Keratinocyte (primary cell): ENCODE measurements around the gene PRKCI. TPM values are rescaled to one million over a fixed set of nuclear protein-coding genes. Genes with fewer than 3 reads are reported as not detected.

Experiments used
- DNase-seq: peaks from one replicate; pipeline ENCODE4 v3.0.0-alpha.2; 2011; ENCODE audit warnings: low read depth, missing footprints, low spot score
- FAIRE-seq: peaks from 2 replicates; lab custom pipeline; 2011; peaks lifted over from hg19 to GRCh38; lab: Jason Lieb, UNC
- H2AFZ ChIP-seq: 2 replicates; pipeline ENCODE4 v1.6.0; 2012; ENCODE audit warnings: low read length, control low read depth, inconsistent platforms; ENCODE audit not compliant: control insufficient read depth
- H3K27ac ChIP-seq: 2 replicates; pipeline ENCODE4 v1.5.1; 2011; ENCODE audit warnings: low read length; ENCODE audit not compliant: control insufficient read depth, insufficient read depth
- H3K27me3 ChIP-seq: 3 replicates; pipeline ENCODE4 v1.6.0; 2011; ENCODE audit warnings: low read length; ENCODE audit not compliant: control insufficient read depth, insufficient read depth; ENCODE audit errors: extremely low read depth
- H3K36me3 ChIP-seq, 2 experiments: 2 replicates in 1 of 2; 3 replicates in 1 of 2; pipeline ENCODE4 v1.5.1; 2011; ENCODE audit warnings: low read length in 2 of 2, mild to moderate bottlenecking in 1 of 2; ENCODE audit not compliant: control insufficient read depth in 2 of 2, insufficient read depth in 2 of 2; ENCODE audit errors: extremely low read depth in 1 of 2
- H3K4me1 ChIP-seq: 3 replicates; pipeline ENCODE4 v1.5.1; 2011; ENCODE audit warnings: low read length; ENCODE audit not compliant: control insufficient read depth, insufficient read depth; ENCODE audit errors: extremely low read depth
- H3K4me2 ChIP-seq: 3 replicates; pipeline ENCODE4 v1.6.0; 2011; ENCODE audit warnings: low read depth, low read length; ENCODE audit not compliant: control insufficient read depth, insufficient read depth; ENCODE audit errors: extremely low read depth
- H3K4me3 ChIP-seq, 3 experiments: fragments of 200-600 bp in 1 of 3; sonication (generic) in 1 of 3; 2 replicates in 2 of 3; 3 replicates in 1 of 3; pipeline ENCODE4 v1.5.1; 2011 to 2016; ENCODE audit warnings: low read length in 3 of 3, mild to moderate bottlenecking in 3 of 3, control low read depth in 2 of 3, inconsistent platforms in 1 of 3, low read depth in 1 of 3, mixed read lengths in 1 of 3, mixed run types in 1 of 3, moderate library complexity in 1 of 3; ENCODE audit not compliant: control insufficient read depth in 2 of 3, insufficient read depth in 2 of 3; ENCODE audit errors: extremely low read depth in 1 of 3
- H3K79me2 ChIP-seq: 2 replicates; pipeline ENCODE4 v1.6.0; 2012; ENCODE audit warnings: low read length; ENCODE audit not compliant: control insufficient read depth, insufficient read depth
- H3K9ac ChIP-seq: 3 replicates; pipeline ENCODE4 v1.6.0; 2011; ENCODE audit warnings: low read length; ENCODE audit not compliant: control insufficient read depth, insufficient read depth; ENCODE audit errors: extremely low read depth
- H3K9me1 ChIP-seq: 3 replicates; pipeline ENCODE4 v1.6.0; 2011; ENCODE audit warnings: low read length; ENCODE audit not compliant: control insufficient read depth, insufficient read depth; ENCODE audit errors: extremely low read depth
- H3K9me3 ChIP-seq: 2 replicates; pipeline ENCODE4 v1.5.1; 2012; ENCODE audit warnings: low read depth, low read length; ENCODE audit not compliant: control insufficient read depth
- H4K20me1 ChIP-seq: 3 replicates; pipeline ENCODE4 v1.6.0; 2011; ENCODE audit warnings: low read length; ENCODE audit not compliant: control insufficient read depth, insufficient read depth; ENCODE audit errors: extremely low read depth
- CTCF ChIP-seq, 3 experiments: IDR thresholded peaks in 1 of 3; conservative IDR thresholded peaks in 1 of 3; optimal IDR thresholded peaks in 1 of 3; 2 replicates in 2 of 3; 3 replicates in 1 of 3; pipeline versions ENCODE3 to v1.5.1; 2011; ENCODE audit warnings: low read length in 3 of 3, mild to moderate bottlenecking in 3 of 3, moderate library complexity in 2 of 3, control low read depth in 1 of 3, inconsistent platforms in 1 of 3; ENCODE audit not compliant: insufficient read depth in 2 of 3; ENCODE audit errors: extremely low read depth in 1 of 3
- EZH2 ChIP-seq: IDR thresholded peaks from one replicate; pipeline ENCODE4 v1.6.1; 2012; ENCODE audit warnings: inconsistent platforms, mild to moderate bottlenecking, low read length, moderate library complexity
- dilution Hi-C: fragments of 300-500 bp; cut with MboI; formaldehyde crosslinking; loops from one replicate; pipeline ENCODE4 v1.7.0; 2020; ENCODE audit warnings: low sequenced_read_pairs; ENCODE audit not compliant: extremely low pct_ligation_motif_present
- polyA plus RNA-seq, 5 experiments: library from polyadenylated mRNA; depleted of rRNA in 3 of 5; stranded (reverse) in 3 of 5; stranded (forward) in 1 of 5; unstranded in 1 of 5; fragments of >200 nt; gene quantifications; 1 replicate in 1 of 5; 2 replicates in 3 of 5; 3 replicates in 1 of 5; pipeline versions ENCODE4 v1.2.1 to v1.2.3, GENCODE V29; 2011 to 2012; ENCODE audit warnings: missing spikeins in 2 of 5, low read depth in 1 of 5, low replicate concordance in 1 of 5

The PRKCI gene
- polyA plus RNA-seq, 1 donor (not counting 4 experiments of a cell fraction or from before 2014, with no cell fraction given): 53.5 TPM

GRCh38 chr3:170196833-170197232 lies 25.4 kb upstream of the PRKCI start:
- H3K9me3 ChIP-seq: no peaks in the 10 kb centered on the region
- FAIRE-seq (peak; percentile 71), DNase-seq (no peak)
- no peak overlapping the region for H3K9ac ChIP-seq
- H3K4me1 ChIP-seq: peaks cover 8% of the 10 kb centered on the region
- no peaks in the 10 kb centered on the region for H3K36me3 ChIP-seq
- H3K27ac ChIP-seq: no peak overlapping the region
- H3K27me3 ChIP-seq: no peaks in the 10 kb centered on the region
- no peak overlapping the region for H2AFZ ChIP-seq
- no peaks in the 10 kb centered on the region for H3K79me2 ChIP-seq
- no peaks in the 10 kb centered on the region for H3K9me1 ChIP-seq
- H4K20me1 ChIP-seq: no peaks in the 10 kb centered on the region
- no peak overlapping the region for H3K4me3 ChIP-seq
- H3K4me2 ChIP-seq: no peak overlapping the region
- no peak for TF ChIP-seq CTCF (optimal IDR thresholded peaks at IDR 0.05 in 1 of 3, IDR thresholded peaks at IDR 0.05 in 1 of 3, conservative IDR thresholded peaks at IDR 0.05 in 1 of 3; ENCODE audit: extremely low read depth in 1 of 3, insufficient read depth in 2 of 3, low read length in 3 of 3)
- TF ChIP-seq EZH2: no peak
- dilution Hi-C loops: no loop called here

GRCh38 chr3:170200987-170201386 lies 21.2 kb upstream of the PRKCI start:
- Histone ChIP-seq H3K4me1 (peaks cover 8% of the 10 kb centered on the region), H3K79me2 (no peaks in the 10 kb centered on the region), H3K9me1 (no peaks in the 10 kb centered on the region), H3K4me2 (no peak overlapping the region), H3K4me3 (no peak overlapping the region), H4K20me1 (no peaks in the 10 kb centered on the region), H2AFZ (no peak overlapping the region), H3K27me3 (no peaks in the 10 kb centered on the region), H3K9me3 (no peaks in the 10 kb centered on the region), H3K9ac (no peak overlapping the region), H3K36me3 (no peaks in the 10 kb centered on the region), H3K27ac (no peak overlapping the region)
- no peak for TF ChIP-seq CTCF (optimal IDR thresholded peaks at IDR 0.05 in 1 of 3, IDR thresholded peaks at IDR 0.05 in 1 of 3, conservative IDR thresholded peaks at IDR 0.05 in 1 of 3; ENCODE audit: extremely low read depth in 1 of 3, insufficient read depth in 2 of 3, low read length in 3 of 3)
- no peak for TF ChIP-seq EZH2
- DNase-seq: no peak
- no peak for FAIRE-seq
- dilution Hi-C loops: no loop called here
